HepG2 (cell line): ENCODE results near the gene NFKBIA. TPM values are rescaled to one million over a fixed set of nuclear protein-coding genes. Genes with fewer than 3 reads are reported as not detected.
A peak's percentile ranks its signal among the peaks of the same experiment; 100 is the strongest.

Experiments used
- DNMT1 ChIP-seq: sonication (generic); formaldehyde crosslinking; IDR thresholded peaks from 2 replicates; pipeline ENCODE4 v1.5.1; 2020; ENCODE audit warnings: mild to moderate bottlenecking, missing genetic modification reagents
- ESRRA ChIP-seq: sonication (generic); formaldehyde crosslinking; IDR thresholded peaks from 2 replicates; pipeline ENCODE4 v1.5.1; 2020; ENCODE audit warnings: mild to moderate bottlenecking, low read depth, missing genetic modification reagents
- MIXL1 ChIP-seq: IDR thresholded peaks from 2 replicates; pipeline ENCODE4 v1.6.1; 2016
- NONO ChIP-seq, 2 experiments: fragments of 450-650 bp in 1 of 2; sonication (generic) in 1 of 2; formaldehyde crosslinking in 1 of 2; IDR thresholded peaks in 1 of 2; conservative IDR thresholded peaks in 1 of 2; 2 replicates each; pipeline versions ENCODE4 v1.6.1 to v1.8.0; 2017 to 2022; ENCODE audit warnings: mild to moderate bottlenecking in 1 of 2, missing genetic modification reagents in 1 of 2, moderate library complexity in 1 of 2
- RBFOX2 ChIP-seq: fragments of 200-400 bp; formaldehyde crosslinking; IDR thresholded peaks from 2 replicates; pipeline ENCODE4 v1.6.1; 2017; ENCODE audit warnings: low read depth, mild to moderate bottlenecking, low read length
- RBM22 ChIP-seq: fragments of 200-400 bp; formaldehyde crosslinking; optimal IDR thresholded peaks from 2 replicates; pipeline ENCODE3; 2017; ENCODE audit warnings: mild to moderate bottlenecking, low read length, moderate library complexity
- SETDB1 ChIP-seq: sonication (generic); formaldehyde crosslinking; IDR thresholded peaks from 2 replicates; pipeline ENCODE4 v1.5.1; 2020; ENCODE audit warnings: missing genetic modification reagents, mild to moderate bottlenecking, borderline replicate concordance
- STAT6 ChIP-seq: sonication (generic); formaldehyde crosslinking; IDR thresholded peaks from 2 replicates; pipeline ENCODE4 v1.4.0; 2020; ENCODE audit warnings: missing genetic modification reagents, mild to moderate bottlenecking, borderline replicate concordance
- ZBTB39 ChIP-seq: sonication (generic); formaldehyde crosslinking; IDR thresholded peaks from 2 replicates; pipeline ENCODE4 v1.5.0; 2020; ENCODE audit warnings: missing genetic modification reagents
- ZNF253 ChIP-seq: sonication (generic); formaldehyde crosslinking; IDR thresholded peaks from 2 replicates; pipeline ENCODE4 v1.8.0; 2022; ENCODE audit warnings: mild to moderate bottlenecking, missing genetic modification reagents, borderline replicate concordance
- ZNF317 ChIP-seq: sonication (generic); formaldehyde crosslinking; IDR thresholded peaks from 2 replicates; pipeline ENCODE4 v1.5.0; 2020; ENCODE audit warnings: mild to moderate bottlenecking, missing genetic modification reagents
- ZNF646 ChIP-seq: sonication (generic); formaldehyde crosslinking; IDR thresholded peaks from 2 replicates; pipeline ENCODE4 v1.9.0; 2021; ENCODE audit warnings: mild to moderate bottlenecking, missing genetic modification reagents
- ZNF703 ChIP-seq: sonication (generic); formaldehyde crosslinking; IDR thresholded peaks from 2 replicates; pipeline ENCODE4 v1.5.1; 2020; ENCODE audit warnings: missing genetic modification reagents, mild to moderate bottlenecking, moderate library complexity, borderline replicate concordance
- ZNF776 ChIP-seq: sonication (generic); formaldehyde crosslinking; IDR thresholded peaks from 2 replicates; pipeline ENCODE4 v1.4.0; 2020; ENCODE audit warnings: mild to moderate bottlenecking, missing genetic modification reagents
- polyA plus RNA-seq, 8 experiments: library from polyadenylated mRNA; depleted of rRNA in 3 of 8; stranded (reverse) in 7 of 8; unstranded in 1 of 8; fragments of >200 nt; fragmentation: Illumina TruSeq in 4 of 8; extraction: Trizol in 4 of 8; gene quantifications; 2 replicates each; pipeline versions ENCODE4 v1.2.1 to v1.2.3, GENCODE V29; 2011 to 2016; ENCODE audit warnings: low read depth in 4 of 8, missing spikeins in 1 of 8, mixed read lengths in 1 of 8; ENCODE audit not compliant: insufficient read depth in 1 of 8
- total RNA-seq, 5 experiments: library from RNA; depleted of rRNA; stranded (reverse); fragments of >200 nt; fragmentation: Illumina TruSeq; extraction: Trizol; gene quantifications; 2 replicates each; pipeline ENCODE4 v1.2.3, GENCODE V29; 2016; ENCODE audit warnings: low read depth in 1 of 5
- TF ChIP-seq, protein P1 (sequence below): sonication (generic); formaldehyde crosslinking; IDR thresholded peaks from 2 replicates; pipeline ENCODE4 v1.5.1; 2020; ENCODE audit warnings: mild to moderate bottlenecking, missing genetic modification reagents, moderate library complexity

The NFKBIA gene
- total and polyA plus RNA-seq, 2 of the 13 experiments (the other 11 are each of a cell fraction or from before 2014, with no cell fraction given): 197 to 319 TPM

GRCh38 chr14:35400648-35401421 lies 3.7 kb downstream of the NFKBIA start (continued):
- TF ChIP-seq ZBTB39 (CRISPR knock-in tag) (no peak), ZNF253 (CRISPR knock-in tag) (peak; percentile 76; the same call in 1 of the 2 replicates), ZNF776 (no peak), ZNF646 (CRISPR knock-in tag) (peak; percentile 46; the same call in 1 of the 2 replicates), DNMT1 (CRISPR knock-in tag) (no peak), RBFOX2 (peak; percentile 50; the same call in 1 of the 2 replicates), STAT6 (CRISPR knock-in tag) (no peak), ESRRA (CRISPR knock-in tag) (peak; percentile 93), ZNF317 (CRISPR knock-in tag) (peak; percentile 71), NONO (IDR thresholded peaks at IDR 0.05) (no peak), NONO (CRISPR knock-in tag; conservative IDR thresholded peaks at IDR 0.05) (no peak), RBM22 (peak; percentile 98), ZNF703 (CRISPR knock-in tag) (no peak), SETDB1 (CRISPR knock-in tag) (no peak), MIXL1 (CRISPR knock-in tag) (peak; percentile 87)
- TF ChIP-seq, protein P1, sequence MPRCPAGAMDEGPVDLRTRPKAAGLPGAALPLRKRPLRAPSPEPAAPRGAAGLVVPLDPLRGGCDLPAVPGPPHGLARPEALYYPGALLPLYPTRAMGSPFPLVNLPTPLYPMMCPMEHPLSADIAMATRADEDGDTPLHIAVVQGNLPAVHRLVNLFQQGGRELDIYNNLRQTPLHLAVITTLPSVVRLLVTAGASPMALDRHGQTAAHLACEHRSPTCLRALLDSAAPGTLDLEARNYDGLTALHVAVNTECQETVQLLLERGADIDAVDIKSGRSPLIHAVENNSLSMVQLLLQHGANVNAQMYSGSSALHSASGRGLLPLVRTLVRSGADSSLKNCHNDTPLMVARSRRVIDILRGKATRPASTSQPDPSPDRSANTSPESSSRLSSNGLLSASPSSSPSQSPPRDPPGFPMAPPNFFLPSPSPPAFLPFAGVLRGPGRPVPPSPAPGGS: no peak; the same call in 1 of the 2 replicates
